Spleen (tissue), 7 donors: ENCODE results near the gene MOB3B.

Experiments
- POLR2A ChIP-seq, 3 donors: fragments of 450-650 bp; IDR thresholded peaks; one replicate each; pipeline ENCODE4 v1.5.1; 2017; ENCODE audit warnings: antibody characterized with exemption in 3 of 3, mild to moderate bottlenecking in 1 of 3
- TF ChIP-seq, protein P1 (sequence below), 11 experiments: fragments of 200-600 bp in 7 of 11; fragments of 450-650 bp in 4 of 11; sonication (generic) in 4 of 11; IDR thresholded peaks in 8 of 11; conservative IDR thresholded peaks in 3 of 11; 1 replicate in 7 of 11; 2 replicates in 4 of 11; pipeline versions ENCODE4 v1.4.0 to v1.8.0; 2016 to 2021; ENCODE audit warnings: antibody characterized with exemption in 11 of 11, inconsistent platforms in 4 of 11, mild to moderate bottlenecking in 1 of 11
- donor health status: DM: no; HTN: no; CAD: no; lungs with moderate emphysema.
- donor health status: DM: no; HTN: no; CAD: no.
- donor health status: DM: no; HTN: no; CAD: no.

DNA sequence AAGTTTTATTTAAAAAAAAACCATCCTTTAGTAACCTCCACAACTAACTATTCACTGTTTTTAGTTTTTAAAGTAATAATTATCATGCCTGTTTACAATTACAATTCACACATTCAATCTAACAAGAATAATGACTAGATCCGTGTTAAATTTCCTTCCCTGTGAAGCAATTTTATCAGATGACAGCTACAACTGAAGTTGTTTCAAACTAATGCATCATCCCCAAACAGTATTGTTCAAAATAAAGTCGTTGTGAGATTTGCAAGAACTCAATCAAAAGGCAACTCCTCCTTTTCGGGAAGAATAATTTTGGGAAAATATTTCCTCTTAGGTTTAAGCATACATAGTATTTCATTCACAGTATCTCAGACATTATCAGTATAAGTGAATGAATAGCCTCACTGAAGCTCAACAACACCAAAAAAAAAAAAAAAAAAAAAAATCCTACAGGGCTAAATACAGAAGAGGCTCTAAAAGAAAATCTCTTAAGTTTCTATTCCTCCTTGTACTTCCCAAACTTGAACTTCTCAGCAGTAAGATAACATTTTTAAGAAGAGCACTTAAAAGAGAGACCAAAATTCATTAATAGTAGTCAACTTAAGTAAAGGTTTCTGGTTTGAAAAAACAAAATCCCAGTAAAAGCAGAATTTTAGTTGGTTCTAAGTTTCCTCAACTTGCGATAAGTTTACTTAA, 34.3 kb upstream of the MOB3B start:
- TF ChIP-seq, protein P1, sequence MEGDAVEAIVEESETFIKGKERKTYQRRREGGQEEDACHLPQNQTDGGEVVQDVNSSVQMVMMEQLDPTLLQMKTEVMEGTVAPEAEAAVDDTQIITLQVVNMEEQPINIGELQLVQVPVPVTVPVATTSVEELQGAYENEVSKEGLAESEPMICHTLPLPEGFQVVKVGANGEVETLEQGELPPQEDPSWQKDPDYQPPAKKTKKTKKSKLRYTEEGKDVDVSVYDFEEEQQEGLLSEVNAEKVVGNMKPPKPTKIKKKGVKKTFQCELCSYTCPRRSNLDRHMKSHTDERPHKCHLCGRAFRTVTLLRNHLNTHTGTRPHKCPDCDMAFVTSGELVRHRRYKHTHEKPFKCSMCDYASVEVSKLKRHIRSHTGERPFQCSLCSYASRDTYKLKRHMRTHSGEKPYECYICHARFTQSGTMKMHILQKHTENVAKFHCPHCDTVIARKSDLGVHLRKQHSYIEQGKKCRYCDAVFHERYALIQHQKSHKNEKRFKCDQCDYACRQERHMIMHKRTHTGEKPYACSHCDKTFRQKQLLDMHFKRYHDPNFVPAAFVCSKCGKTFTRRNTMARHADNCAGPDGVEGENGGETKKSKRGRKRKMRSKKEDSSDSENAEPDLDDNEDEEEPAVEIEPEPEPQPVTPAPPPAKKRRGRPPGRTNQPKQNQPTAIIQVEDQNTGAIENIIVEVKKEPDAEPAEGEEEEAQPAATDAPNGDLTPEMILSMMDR (IDR thresholded peaks at IDR 0.05 in 8 of 11, conservative IDR thresholded peaks at IDR 0.05 in 3 of 11) = no peak
- TF ChIP-seq POLR2A (IDR thresholded peaks at IDR 0.05) = no peak
